ENCODE results near the gene ABCA3.

ABCA3 gene

GRCh38 chr16:2350500-2350899 lies 10.0 kb upstream of the ABCA3 start:
- no peak for DNase-seq

- no peak for DNase-seq
Observed at GRCh38 chr16:2343211-2343610, 2.7 kb upstream of the ABCA3 start.

GRCh38 chr16:2341456-2342447 lies 1.2 kb upstream of the ABCA3 start:
- DNase-seq, result no peak

DNA sequence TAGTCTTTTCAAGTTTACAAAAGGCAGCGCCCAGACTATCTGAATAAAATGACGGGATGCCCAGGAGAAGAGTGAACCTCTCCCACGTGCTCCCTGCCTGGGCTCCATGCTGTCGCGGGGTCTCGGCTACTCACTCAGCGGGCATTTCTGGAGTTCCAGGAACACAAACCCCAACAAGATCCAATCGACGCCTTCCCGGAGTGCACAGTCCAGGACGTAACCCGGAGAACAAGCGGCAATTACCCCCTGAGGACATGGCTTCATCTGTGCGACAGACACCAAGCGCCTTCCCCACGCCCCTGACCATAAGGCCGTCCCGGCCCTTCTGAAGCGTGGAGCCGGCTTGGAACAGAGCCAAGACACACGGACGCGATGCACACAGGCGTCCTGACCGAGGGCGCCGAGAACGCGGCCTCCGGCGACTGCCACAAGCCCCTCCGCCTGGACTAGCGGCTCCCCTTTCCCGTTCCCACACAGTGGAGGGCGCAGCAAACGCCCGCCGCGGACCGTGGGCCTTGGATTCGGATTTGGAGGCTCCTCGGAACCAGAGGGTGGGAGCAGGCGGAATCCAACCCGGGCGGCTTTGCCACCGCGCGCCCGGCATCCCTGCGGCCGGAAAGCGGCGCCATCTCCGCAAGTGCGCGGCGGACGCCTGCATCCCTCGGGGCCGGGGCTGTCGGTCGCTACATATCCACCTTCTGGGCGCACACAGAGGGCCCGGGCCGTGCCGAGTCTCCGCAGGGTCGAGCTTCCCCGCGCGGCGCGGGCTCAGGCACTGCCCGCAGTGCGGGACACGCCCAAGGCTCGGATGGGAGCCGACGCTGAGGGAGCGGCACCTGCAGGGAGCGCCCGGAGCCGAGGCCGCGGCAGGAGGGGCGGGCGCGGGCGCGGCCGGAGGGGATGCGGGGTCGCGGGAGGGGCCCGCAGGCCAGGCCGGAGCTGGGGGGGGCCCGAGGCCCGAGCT lies 725 bp downstream of the ABCA3 start:
- DNase-seq, result no peak

DNA sequence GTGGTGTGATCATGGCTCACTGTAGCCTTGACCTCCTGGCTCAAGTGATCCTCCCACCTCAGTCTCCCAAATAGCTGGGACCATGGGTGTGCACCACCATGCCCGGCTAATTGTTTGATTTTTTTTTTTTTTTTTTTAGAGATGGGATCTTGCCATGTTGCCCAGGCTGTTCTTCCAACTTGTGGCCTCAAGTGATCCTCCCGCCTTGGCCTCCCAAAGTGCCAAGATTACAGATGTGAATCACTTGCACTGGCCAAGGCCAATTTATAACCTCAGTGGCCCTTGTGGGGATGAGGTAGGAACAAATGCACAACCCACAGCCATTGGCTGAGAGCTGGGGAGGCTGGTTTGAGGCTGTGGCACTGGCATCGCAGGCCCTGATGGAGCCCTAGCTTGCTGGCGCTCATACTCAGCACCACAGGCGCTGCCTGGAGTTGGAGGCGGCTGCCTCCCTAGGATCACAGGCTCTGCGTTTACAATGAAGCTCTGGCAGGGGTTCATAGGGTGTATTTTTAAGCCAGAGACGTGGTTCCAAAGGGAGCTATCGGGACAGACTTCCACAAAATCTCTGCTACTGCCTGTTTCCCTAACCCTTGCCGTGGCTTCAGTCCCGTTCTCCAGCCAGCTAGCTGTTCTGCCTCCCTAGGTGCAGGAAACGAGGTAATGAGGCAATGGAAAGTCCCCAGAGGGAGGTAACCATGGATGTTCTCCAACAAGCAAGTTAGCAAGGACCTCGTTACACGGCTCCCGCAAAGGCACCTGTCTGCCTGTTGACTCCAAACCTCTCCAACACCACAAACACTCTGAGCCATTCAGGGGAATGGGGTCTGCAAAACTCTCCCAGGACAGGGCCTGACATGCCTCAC lies 2.9 kb downstream of the ABCA3 start:
- peak; percentile 7 for DNase-seq

DNA sequence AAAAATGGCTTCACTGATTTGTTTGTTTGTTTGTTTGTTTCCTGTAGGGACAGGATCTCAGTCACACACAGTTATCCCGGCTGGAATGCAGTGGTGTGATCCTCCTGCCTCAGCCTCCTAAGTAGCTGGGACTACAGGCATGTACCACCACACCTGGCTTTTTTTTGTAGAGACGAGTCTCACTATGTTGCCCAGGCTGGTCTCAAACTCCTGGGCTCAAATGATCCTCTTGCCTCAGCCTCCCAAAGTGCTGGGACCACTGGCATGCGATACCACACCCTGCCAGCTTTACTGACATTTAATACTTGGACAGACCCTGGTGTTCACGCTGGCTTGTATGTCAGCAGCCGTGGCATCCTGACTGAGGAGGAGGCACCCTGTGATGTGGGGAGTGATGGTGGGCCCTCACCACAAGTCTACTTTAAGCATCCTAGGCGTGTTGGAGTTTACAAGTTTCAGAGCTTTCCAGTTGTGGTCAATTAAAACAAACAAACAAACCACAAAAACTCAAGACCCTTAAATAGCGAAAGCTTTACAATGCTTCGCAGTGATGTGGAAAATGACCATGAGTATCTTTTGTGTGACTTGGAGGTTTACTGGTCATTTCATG lies 5.1 kb downstream of the ABCA3 start:
- no peak for DNase-seq

DNA sequence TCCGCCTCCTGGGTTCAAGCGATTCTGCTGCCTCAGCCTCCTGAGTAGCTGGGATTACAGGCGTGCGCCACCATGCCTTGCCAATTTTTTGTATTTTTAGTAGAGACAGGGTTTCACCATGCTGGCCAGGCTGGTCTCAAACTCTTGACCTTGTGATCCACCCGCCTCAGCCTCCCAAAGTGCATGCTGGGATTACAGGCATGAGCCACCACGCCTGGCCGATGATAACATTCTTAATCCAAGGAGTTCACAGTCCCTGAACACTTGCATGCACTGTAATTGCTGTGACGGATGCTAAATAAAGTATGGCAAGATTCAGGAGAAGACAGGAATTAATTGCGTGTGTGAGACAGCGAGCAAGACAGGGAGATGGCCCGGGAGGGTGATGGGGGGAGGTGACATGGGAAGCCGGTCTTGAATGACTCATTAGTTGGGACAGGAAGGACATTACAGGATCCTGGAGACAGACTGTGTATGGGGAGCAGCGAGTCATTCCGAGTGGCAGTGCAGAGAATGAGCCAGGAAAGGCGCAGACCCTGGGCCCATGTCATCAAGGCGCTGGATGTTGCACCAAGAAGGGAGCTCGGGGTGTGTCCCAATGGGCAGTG lies 6.7 kb downstream of the ABCA3 start:
- no peak for DNase-seq

GRCh38 chr16:2333231-2333630 lies 7.3 kb downstream of the ABCA3 start:
- DNase-seq, result no peak

DNA sequence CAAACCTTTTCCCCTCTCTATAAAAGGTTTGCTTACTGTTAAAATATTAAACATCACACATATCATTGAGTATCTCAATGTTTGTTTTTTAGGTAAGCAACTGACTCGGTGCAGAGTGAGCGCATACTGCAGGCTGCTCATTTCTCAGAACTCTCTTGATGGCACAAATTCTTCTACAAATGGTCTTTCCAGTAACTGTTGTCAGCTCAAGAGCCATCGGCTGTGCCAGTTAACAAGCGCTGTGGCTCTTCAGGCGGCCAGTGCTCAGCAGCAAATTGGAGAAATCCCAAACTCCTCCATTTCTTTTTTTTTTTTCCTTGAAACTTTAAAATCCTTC lies 8.6 kb downstream of the ABCA3 start:
- no peak for DNase-seq

DNA sequence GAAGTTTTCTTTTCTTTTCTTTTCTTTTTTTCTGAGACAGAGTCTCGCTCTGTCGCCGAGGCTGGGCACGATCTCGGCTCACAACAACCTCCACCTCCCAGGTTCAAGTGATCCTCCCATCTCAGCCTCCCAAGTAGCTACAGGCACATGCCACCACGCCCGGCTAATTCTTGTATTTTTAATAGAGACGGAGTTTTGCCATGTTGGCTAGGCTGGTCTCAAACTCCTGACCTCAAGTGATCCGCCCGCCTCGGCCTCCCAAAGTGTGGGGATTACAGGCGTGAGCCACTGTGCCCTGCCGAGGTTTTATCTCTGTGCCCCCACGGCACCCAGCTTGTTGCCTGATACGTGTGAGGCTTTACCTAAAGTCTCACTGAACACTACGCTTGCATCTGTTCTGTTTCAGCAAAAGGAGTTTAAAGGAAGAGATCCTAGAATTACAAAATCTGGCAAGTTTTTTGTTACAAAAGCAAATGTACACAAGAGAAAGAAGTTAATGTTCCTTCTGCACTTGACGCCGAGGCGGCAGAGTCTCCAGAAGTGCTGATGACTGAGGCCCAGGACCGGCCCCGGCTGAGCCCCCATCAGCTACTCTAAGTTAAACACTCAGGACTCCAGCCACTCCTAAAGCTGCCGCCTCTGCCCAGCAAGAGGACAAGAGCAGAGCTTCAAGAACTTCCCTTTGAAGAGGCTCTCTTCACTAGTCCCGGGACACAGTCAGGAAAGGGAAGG lies 9.2 kb downstream of the ABCA3 start:
- no peak for DNase-seq

GRCh38 chr16:2329532-2329931 lies 11.0 kb downstream of the ABCA3 start:
- DNase-seq, result no peak

DNA sequence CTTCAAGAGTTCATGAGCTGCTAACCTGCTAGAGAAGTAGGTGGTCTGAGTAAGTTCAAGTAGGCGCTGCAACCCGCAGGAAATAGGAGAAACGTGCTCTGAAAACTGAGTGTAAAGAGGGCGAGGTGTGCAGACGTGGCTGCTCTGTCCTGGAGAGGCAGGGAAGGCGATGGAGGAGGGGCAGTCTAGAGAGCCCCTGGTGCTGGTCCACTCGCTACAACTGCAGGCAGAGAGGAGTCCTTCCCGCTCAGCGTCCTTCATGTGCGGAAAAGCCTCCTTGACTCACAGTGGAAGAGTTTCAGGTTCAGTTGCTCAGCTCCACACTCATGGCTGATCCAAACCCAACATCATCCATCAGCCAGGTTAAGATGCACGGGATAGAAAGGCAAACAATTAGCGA lies 12.1 kb downstream of the ABCA3 start:
- DNase-seq, result no peak

- DNase-seq, result no peak
Observed at GRCh38 chr16:2326191-2326590, 14.3 kb downstream of the ABCA3 start.

- no peak for DNase-seq
Observed at GRCh38 chr16:2325791-2326190, 14.7 kb downstream of the ABCA3 start.

DNA sequence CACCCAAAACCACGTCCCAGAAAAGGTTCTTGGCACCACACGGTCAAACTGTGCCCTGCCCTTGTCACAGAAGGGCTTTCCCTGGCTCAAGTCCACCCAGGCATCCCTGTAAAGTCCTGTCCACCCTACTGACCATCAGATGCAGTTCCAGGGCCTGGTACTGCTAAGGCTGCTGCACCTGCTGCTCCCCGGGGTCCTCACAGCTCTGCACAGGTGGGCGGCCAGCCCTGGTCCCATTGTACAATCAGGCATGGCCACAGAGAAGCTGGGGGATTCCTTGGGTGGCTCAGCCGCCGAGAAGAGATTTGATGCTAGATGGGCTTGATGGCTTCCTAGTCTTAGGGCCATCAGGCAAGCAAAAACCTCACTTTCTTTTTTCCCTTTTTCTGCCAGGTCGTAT lies 15.3 kb downstream of the ABCA3 start:
- no peak for DNase-seq

GRCh38 chr16:2324296-2324859 lies 16.1 kb downstream of the ABCA3 start:
- no peak for DNase-seq

- DNase-seq, result no peak
Observed at GRCh38 chr16:2323701-2324100, 16.8 kb downstream of the ABCA3 start.

GRCh38 chr16:2319606-2320005 lies 20.9 kb downstream of the ABCA3 start:
- DNase-seq, result no peak

DNA sequence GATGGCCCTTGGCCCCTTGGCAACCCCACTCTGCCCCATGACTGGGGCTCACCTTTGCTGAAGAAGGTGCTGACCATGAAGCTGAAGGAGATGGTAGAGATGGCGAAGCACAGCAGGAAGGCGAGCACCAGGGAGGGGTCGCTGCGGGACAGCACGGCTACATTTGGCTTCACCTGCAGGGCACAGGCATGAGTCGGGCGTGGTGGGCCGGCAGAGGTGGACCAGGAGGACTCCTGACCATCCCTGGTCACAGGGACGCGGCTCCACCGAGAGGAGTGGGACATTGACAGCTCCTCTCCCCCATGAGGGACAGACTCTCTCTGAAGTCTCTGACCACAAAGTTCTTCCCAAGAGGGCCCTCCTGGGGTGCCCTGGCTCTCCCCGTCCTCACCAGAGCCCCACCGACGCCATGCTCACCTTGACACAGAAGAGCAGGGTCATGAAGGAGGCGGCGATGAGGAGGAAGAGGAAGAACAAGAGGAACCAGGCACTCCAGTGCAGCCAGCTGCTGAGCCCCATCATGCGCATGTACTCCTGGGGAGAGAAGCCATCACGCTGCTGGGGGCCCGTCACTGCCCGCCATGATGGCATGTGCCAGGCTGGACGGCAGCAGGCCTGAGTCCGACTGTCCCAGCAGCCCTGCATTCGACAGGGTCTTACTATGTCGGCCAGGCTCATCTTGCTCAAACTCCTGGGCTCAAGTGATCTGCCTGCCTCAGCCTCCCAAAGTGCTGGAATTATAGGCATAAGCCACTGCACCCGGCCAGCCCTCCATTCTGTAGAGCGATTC lies 23.1 kb downstream of the ABCA3 start:
- DNase-seq, result no peak

Data from NCI-H510A treated with DMSO at 0.1 percent for 48 hours (cell line).